HepG2 (cell line): Measurements from ENCODE around the gene PLXNC1. TPM values are rescaled to one million over a fixed set of nuclear protein-coding genes. Genes with fewer than 3 reads are reported as not detected.
A peak's percentile ranks its signal among the peaks of the same experiment; 100 is the strongest.

ENCODE experiments used
- ATAC-seq: fragments of 200-7000 bp; cut with Tn5 transposase; 3 replicates; pipeline ENCODE4 v1.9.1; 2020; ENCODE audit warnings: mild to moderate bottlenecking, moderate library complexity
- BruUV-seq: library from RNA; stranded (reverse); fragments of 400-500 nt; replicated peaks from 2 replicates; lab custom pipeline; 2021; lab: Mats Ljungman, UMichigan
- CTCF ChIA-PET: fragments of 300-600 bp; formaldehyde crosslinking; extraction: SDS; loops from one replicate; lab custom pipeline; 2021; ENCODE audit warnings: low total read pairs, inconsistent platforms, low intra/inter-chr PET ratio; lab: Yijun Ruan, JAX
- POLR2A ChIA-PET: fragments of 350-600 bp; sonication (Branson Sonifier 250); formaldehyde crosslinking; loops from one replicate; lab custom pipeline; 2020; ENCODE audit warnings: antibody characterized with exemption, inconsistent platforms; lab: Yijun Ruan, JAX
- DNase-seq: peaks from one replicate; pipeline ENCODE4 v3.0.0-alpha.2; 2015; ENCODE audit warnings: low spot score
- FAIRE-seq: peaks from 3 replicates; lab custom pipeline; 2011; peaks lifted over from hg19 to GRCh38; lab: Jason Lieb, UNC
- H2AFZ ChIP-seq: one replicate; pipeline ENCODE4 v1.6.1; 2011; ENCODE audit warnings: low read length, inconsistent platforms
- H3K27ac ChIP-seq: fragments of 300-600 bp; 3 replicates; pipeline ENCODE4 v1.8.0; 2011; ENCODE audit warnings: mixed run types, mild to moderate bottlenecking, mixed read lengths, low read length, inconsistent platforms; ENCODE audit not compliant: insufficient read depth; ENCODE audit errors: extremely low read length
- H3K27me3 ChIP-seq, 2 experiments: fragments of 200-600 bp in 1 of 2; 2 replicates in 1 of 2; 3 replicates in 1 of 2; pipeline versions ENCODE4 v1.6.0 to v1.8.0; 2011; ENCODE audit warnings: low read length in 2 of 2, mild to moderate bottlenecking in 2 of 2, moderate library complexity in 2 of 2, inconsistent platforms in 1 of 2; ENCODE audit not compliant: insufficient read depth in 2 of 2, control insufficient read depth in 1 of 2
- H3K36me3 ChIP-seq, 2 experiments: fragments of 200-600 bp in 1 of 2; replicated peaks in 1 of 2; 2 replicates in 1 of 2; 3 replicates in 1 of 2; pipeline versions ENCODE4 v1.5.1 to v1.8.0; 2011; ENCODE audit warnings: low read length in 2 of 2, inconsistent platforms in 1 of 2; ENCODE audit not compliant: insufficient read depth in 2 of 2, control insufficient read depth in 1 of 2
- H3K4me1 ChIP-seq: 2 replicates; pipeline ENCODE4 v1.5.1; 2012; ENCODE audit warnings: low read length, inconsistent platforms; ENCODE audit not compliant: insufficient read depth
- H3K4me2 ChIP-seq: 2 replicates; pipeline ENCODE4 v1.6.0; 2011; ENCODE audit warnings: low read depth, low read length, inconsistent platforms
- H3K4me3 ChIP-seq, 3 experiments: fragments of 200-600 bp in 1 of 3; sonication (generic), shearing (Covaris generic) in 1 of 3; replicated peaks in 1 of 3; 2 replicates each; pipeline ENCODE4 v1.5.1; 2011 to 2016; ENCODE audit warnings: low read length in 3 of 3, inconsistent platforms in 2 of 3, low read depth in 2 of 3, mild to moderate bottlenecking in 2 of 3, control low read depth in 1 of 3, mixed read lengths in 1 of 3; ENCODE audit not compliant: insufficient read depth in 1 of 3
- H3K79me2 ChIP-seq: one replicate; pipeline ENCODE4 v1.6.1; 2011; ENCODE audit warnings: low read length, inconsistent platforms; ENCODE audit not compliant: insufficient read depth
- H3K9ac ChIP-seq: 2 replicates; pipeline ENCODE4 v1.6.0; 2011; ENCODE audit warnings: mild to moderate bottlenecking, low read depth, low read length, inconsistent platforms; ENCODE audit not compliant: insufficient read depth
- H3K9me3 ChIP-seq: 2 replicates; pipeline ENCODE4 v1.5.1; 2012; ENCODE audit warnings: mild to moderate bottlenecking, low read length
- H4K20me1 ChIP-seq: 2 replicates; pipeline ENCODE4 v1.6.0; 2011; ENCODE audit warnings: inconsistent platforms, mild to moderate bottlenecking, low read length, moderate library complexity; ENCODE audit not compliant: insufficient read depth
- SOX5 ChIP-seq: IDR thresholded peaks from 2 replicates; pipeline ENCODE4 v1.6.1; 2016; ENCODE audit warnings: borderline replicate concordance
- TBL1XR1 ChIP-seq: fragments of 150-350 bp; IDR thresholded peaks from 2 replicates; pipeline ENCODE4 v1.6.1; 2014; ENCODE audit warnings: borderline replicate concordance, low read length; ENCODE audit not compliant: partially characterized antibody
- TFDP1 ChIP-seq: IDR thresholded peaks from 2 replicates; pipeline ENCODE4 v1.6.1; 2016; ENCODE audit warnings: missing compliant biosample characterization, missing genetic modification reagents, borderline replicate concordance
- TSC22D2 ChIP-seq: sonication (generic); formaldehyde crosslinking; IDR thresholded peaks from 2 replicates; pipeline ENCODE4 v1.5.1; 2020; ENCODE audit warnings: missing genetic modification reagents, mild to moderate bottlenecking, borderline replicate concordance
- ZNF350 ChIP-seq: sonication (generic); formaldehyde crosslinking; IDR thresholded peaks from 2 replicates; pipeline ENCODE4 v1.4.0; 2020; ENCODE audit warnings: mild to moderate bottlenecking, low read depth, missing genetic modification reagents, borderline replicate concordance
- ZNF432 ChIP-seq: sonication (generic); formaldehyde crosslinking; IDR thresholded peaks from 2 replicates; pipeline ENCODE4 v1.5.0; 2020; ENCODE audit warnings: missing genetic modification reagents, mild to moderate bottlenecking, borderline replicate concordance
- ZNF512 ChIP-seq: sonication (generic); formaldehyde crosslinking; IDR thresholded peaks from 2 replicates; pipeline ENCODE4 v1.4.0; 2020; ENCODE audit warnings: mild to moderate bottlenecking, missing genetic modification reagents
- ZNF639 ChIP-seq: conservative IDR thresholded peaks from 2 replicates; pipeline ENCODE4 v1.6.1; 2018; ENCODE audit warnings: missing genetic modification reagents
- ZNF737 ChIP-seq: sonication (generic); formaldehyde crosslinking; IDR thresholded peaks from 2 replicates; pipeline ENCODE4 v1.5.0; 2020; ENCODE audit warnings: missing genetic modification reagents, mild to moderate bottlenecking, borderline replicate concordance
- ZNF770 ChIP-seq: sonication (generic); formaldehyde crosslinking; IDR thresholded peaks from 2 replicates; pipeline ENCODE4 v1.5.0; 2020; ENCODE audit warnings: mild to moderate bottlenecking, missing genetic modification reagents
- ZNF776 ChIP-seq: sonication (generic); formaldehyde crosslinking; IDR thresholded peaks from 2 replicates; pipeline ENCODE4 v1.4.0; 2020; ENCODE audit warnings: mild to moderate bottlenecking, missing genetic modification reagents
- WGBS: methylation state at CpG from one replicate; pipeline ENCODE4 v1.1.6; 2017; ENCODE audit warnings: low lambda C conversion rate; 5-methylcytosine and 5-hydroxymethylcytosine counted together
- in situ Hi-C: cut with HindIII; loops from 2 replicates; pipeline ENCODE4 v1.10.0; 2017; ENCODE audit warnings: low pct_unique_long_range_greater_than_20kb; ENCODE audit not compliant: extremely low pct_ligation_motif_present
- intact Hi-C: fragments of 100-400 bp; cut with micrococcal nuclease; formaldehyde crosslinking; loops from one replicate; pipeline ENCODE4 v1.10.0; 2022; ENCODE audit not compliant: unreplicated experiment
- polyA plus RNA-seq, 8 experiments: library from polyadenylated mRNA; depleted of rRNA in 3 of 8; stranded (reverse) in 7 of 8; unstranded in 1 of 8; fragments of >200 nt; fragmentation: Illumina TruSeq in 4 of 8; extraction: Trizol in 4 of 8; gene quantifications; 2 replicates each; pipeline versions ENCODE4 v1.2.1 to v1.2.3, GENCODE V29; 2011 to 2016; ENCODE audit warnings: low read depth in 4 of 8, missing spikeins in 1 of 8, mixed read lengths in 1 of 8; ENCODE audit not compliant: insufficient read depth in 1 of 8
- total RNA-seq, 5 experiments: library from RNA; depleted of rRNA; stranded (reverse); fragments of >200 nt; fragmentation: Illumina TruSeq; extraction: Trizol; gene quantifications; 2 replicates each; pipeline ENCODE4 v1.2.3, GENCODE V29; 2016; ENCODE audit warnings: low read depth in 1 of 5

The PLXNC1 gene
- total and polyA plus RNA-seq, 2 of the 13 experiments (the other 11 are each of a cell fraction or from before 2014, with no cell fraction given): 6.6 to 11.2 TPM

GRCh38 chr12:94099191-94099590 lies 49.2 kb upstream of the PLXNC1 start:
- Histone ChIP-seq H3K36me3 (no peaks in the 10 kb centered on the region), H3K79me2 (no peaks in the 10 kb centered on the region), H4K20me1 (no peaks in the 10 kb centered on the region), H3K4me1 (peaks cover 41% of the 10 kb centered on the region), H3K27me3 (peaks cover 0 to 13% of the 10 kb centered on the region in 2 experiments; a peak in 2 of 5 replicates), H3K9me3 (no peaks in the 10 kb centered on the region), H3K27ac (no peak overlapping the region), H3K9ac (no peak overlapping the region), H3K4me3 (no peak overlapping the region), H2AFZ (no peak overlapping the region), H3K4me2 (no peak overlapping the region)
- WGBS: 54% methylated on average over 3 of the region's 3 CpGs
- DNase-seq: no peak
- ChIA-PET CTCF (no interaction called here), POLR2A (no interaction called here)
- TF ChIP-seq ZNF770: peak; percentile 88
- no peak for TF ChIP-seq ZNF432
- BruUV-seq: no TSS peak
- ATAC-seq: no peak
- no peak for FAIRE-seq
- intact Hi-C loops: loop anchor here (5.0 kb wide), 1 partner anchor 342 kb away; no protein-coding TSS in a partner anchor
- in situ Hi-C loops: no loop called here

- intact Hi-C loops: loop anchor here (5.0 to 10.0 kb wide), 3 partner anchors 107 to 1315 kb away; no protein-coding TSS in a partner anchor
- H3K4me3 ChIP-seq: no peak overlapping the region
- no peak overlapping the region for H2AFZ ChIP-seq
- no peak for ATAC-seq
- H3K27me3 ChIP-seq: peaks cover 0 to 15% of the 10 kb centered on the region in 2 experiments; a peak in 2 of 5 replicates
- BruUV-seq: no TSS peak
- TF ChIP-seq TBL1XR1: no peak
- no peak for TF ChIP-seq SOX5 (CRISPR knock-in tag)
- TF ChIP-seq TSC22D2 (CRISPR knock-in tag): no peak
- no peak for TF ChIP-seq ZNF737 (CRISPR knock-in tag)
- no peak for TF ChIP-seq ZNF350 (CRISPR knock-in tag)
- no peak for TF ChIP-seq TFDP1 (CRISPR knock-in tag)
- TF ChIP-seq ZNF776 (CRISPR knock-in tag): no peak
- no peak for TF ChIP-seq ZNF639 (CRISPR knock-in tag)
- TF ChIP-seq ZNF512 (CRISPR knock-in tag): no peak
- no peaks in the 10 kb centered on the region for H3K9me3 ChIP-seq
- peaks cover 41% of the 10 kb centered on the region for H3K4me1 ChIP-seq
- no peak overlapping the region for H3K9ac ChIP-seq
- ChIA-PET CTCF (no interaction called here), POLR2A (no interaction called here)
- FAIRE-seq: no peak
- H3K79me2 ChIP-seq: no peaks in the 10 kb centered on the region
- no peak for DNase-seq
- in situ Hi-C loops: loop anchor here (5.0 to 10.0 kb wide), 3 partner anchors 105 to 577 kb away; partner anchors contain the start of gene SOCS2
- no peaks in the 10 kb centered on the region for H3K36me3 ChIP-seq
- H3K4me2 ChIP-seq: no peak overlapping the region
- 50% methylated on average over 10 of the region's 10 CpGs for WGBS
- no peaks in the 10 kb centered on the region for H4K20me1 ChIP-seq
- H3K27ac ChIP-seq: no peak overlapping the region
Measured at GRCh38 chr12:94099632-94100031, 48.7 kb upstream of the PLXNC1 start.
